K562 (cell line): ENCODE data around the gene CTPS2. TPM values are rescaled to one million over a fixed set of nuclear protein-coding genes. Genes with fewer than 3 reads are reported as not detected.
A peak's percentile ranks its signal among the peaks of the same experiment; 100 is the strongest.

Source experiments
- BRD9 ChIP-seq: fragments of 450-650 bp; IDR thresholded peaks from 2 replicates; pipeline ENCODE4 v1.6.1; 2018; ENCODE audit warnings: low read depth; ENCODE audit not compliant: partially characterized antibody
- CCNT2 ChIP-seq: IDR thresholded peaks from 2 replicates; pipeline ENCODE4 v1.6.1; 2011; ENCODE audit warnings: borderline replicate concordance, low read depth, mild to moderate bottlenecking, moderate library complexity, mixed read lengths, low read length; ENCODE audit not compliant: insufficient read length; ENCODE audit errors: extremely low read depth
- CSDE1 ChIP-seq, 2 experiments: fragments of 450-650 bp; IDR thresholded peaks; 2 replicates each; pipeline ENCODE4 v1.6.1; 2016; ENCODE audit warnings: mild to moderate bottlenecking in 1 of 2
- FOSL1 ChIP-seq: fragments of 200-800 bp; sonication (Bioruptor generic); conservative IDR thresholded peaks from 2 replicates; pipeline ENCODE4 v1.6.1; 2016; ENCODE audit warnings: missing genetic modification characterization, missing compliant biosample characterization
- GATAD2A ChIP-seq: fragments of 450-650 bp; IDR thresholded peaks from 2 replicates; pipeline ENCODE4 v1.6.1; 2017
- ID3 ChIP-seq, 2 experiments: fragments of 250-450 bp in 1 of 2; fragments of 450-650 bp in 1 of 2; sonication (Bioruptor Pico) in 1 of 2; IDR thresholded peaks; 2 replicates each; pipeline versions ENCODE4 v1.6.1 to v1.8.0; 2016 to 2021; ENCODE audit warnings: mild to moderate bottlenecking in 2 of 2, moderate library complexity in 2 of 2, missing compliant biosample characterization in 1 of 2, missing genetic modification characterization in 1 of 2
- MAFG ChIP-seq: fragments of 450-650 bp; conservative IDR thresholded peaks from 2 replicates; pipeline ENCODE4 v1.6.1; 2016; ENCODE audit warnings: missing genetic modification characterization, missing compliant biosample characterization
- MBD1 ChIP-seq: fragments of 250-450 bp; sonication (Bioruptor Pico); IDR thresholded peaks from 2 replicates; pipeline ENCODE4 v1.8.0; 2022; ENCODE audit warnings: inconsistent platforms
- NFIC ChIP-seq: fragments of 450-650 bp; IDR thresholded peaks from 2 replicates; pipeline ENCODE4 v1.6.1; 2017; ENCODE audit warnings: mild to moderate bottlenecking, inconsistent platforms
- NONO ChIP-seq, 2 experiments: fragments of 200-400 bp in 1 of 2; fragments of 450-650 bp in 1 of 2; formaldehyde crosslinking in 1 of 2; IDR thresholded peaks; 2 replicates each; pipeline ENCODE4 v1.6.1; 2017; ENCODE audit warnings: low read depth in 2 of 2, mild to moderate bottlenecking in 2 of 2, moderate library complexity in 2 of 2, low read length in 1 of 2
- PBX2 ChIP-seq, 2 experiments: IDR thresholded peaks in 1 of 2; conservative IDR thresholded peaks in 1 of 2; 2 replicates each; pipeline ENCODE4 v1.6.1; 2016; ENCODE audit warnings: low read depth in 2 of 2, mild to moderate bottlenecking in 1 of 2, missing compliant biosample characterization in 1 of 2, missing genetic modification characterization in 1 of 2, moderate library complexity in 1 of 2
- PCBP1 ChIP-seq: fragments of 200-400 bp; formaldehyde crosslinking; IDR thresholded peaks from 2 replicates; pipeline ENCODE4 v1.6.1; 2018; ENCODE audit warnings: mild to moderate bottlenecking, low read depth, low read length; ENCODE audit not compliant: poor library complexity, severe bottlenecking
- POLR2G ChIP-seq: fragments of 200-400 bp; formaldehyde crosslinking; IDR thresholded peaks from 2 replicates; pipeline ENCODE4 v1.6.1; 2017; ENCODE audit warnings: low read depth, mild to moderate bottlenecking, antibody characterized with exemption, low read length, moderate library complexity
- RBM25 ChIP-seq: fragments of 200-400 bp; formaldehyde crosslinking; IDR thresholded peaks from 2 replicates; pipeline ENCODE4 v1.6.1; 2018; ENCODE audit warnings: low read length, low read depth, moderate library complexity; ENCODE audit not compliant: severe bottlenecking
- TRIM28 ChIP-seq: fragments of 450-650 bp; IDR thresholded peaks from 2 replicates; pipeline ENCODE4 v1.6.1; 2017
- ZNF184 ChIP-seq: sonication (generic); formaldehyde crosslinking; IDR thresholded peaks from 2 replicates; pipeline ENCODE4 v1.5.0; 2020; ENCODE audit warnings: missing genetic modification reagents
- ZNF717 ChIP-seq: fragments of 250-450 bp; sonication (Bioruptor Pico); IDR thresholded peaks from 2 replicates; pipeline ENCODE4 v1.5.0; 2021
- polyA plus RNA-seq, 8 experiments: library from polyadenylated mRNA; depleted of rRNA in 4 of 8; stranded (reverse) in 5 of 8; unstranded in 3 of 8; fragments of >200 nt; fragmentation: Nextera tagmentation in 2 of 8; fragmentation: Illumina TruSeq in 1 of 8; extraction: Ambion mirVana in 2 of 8; extraction: Trizol in 1 of 8; gene quantifications; 2 replicates each; pipeline versions ENCODE4 v1.2.1 to v1.2.3, GENCODE V29; 2011 to 2014; ENCODE audit warnings: inconsistent platforms in 1 of 8, missing spikeins in 1 of 8
- total RNA-seq, 7 experiments: library from RNA; depleted of rRNA in 6 of 7; stranded (reverse); fragments of >200 nt in 6 of 7; fragmentation: Illumina TruSeq in 2 of 7; extraction: Trizol in 2 of 7; gene quantifications; 2 replicates each; pipeline versions ENCODE4 v1.2.1 to v1.2.3, GENCODE V29; 2011 to 2021; ENCODE audit warnings: low replicate concordance in 1 of 7
- TF ChIP-seq, protein P1 (sequence below): fragments of 250-450 bp; sonication (Bioruptor Pico); IDR thresholded peaks from 2 replicates; pipeline ENCODE4 v1.5.0; 2021
- TF ChIP-seq, protein P2 (sequence below): fragments of 450-650 bp; formaldehyde crosslinking; IDR thresholded peaks from 2 replicates; pipeline ENCODE4 v1.4.0; 2020; ENCODE audit warnings: mild to moderate bottlenecking, moderate library complexity

The CTPS2 gene
- total and polyA plus RNA-seq, 9 of the 15 experiments (the other 6 are each of a cell fraction or from before 2014, with no cell fraction given) = 5.4 to 19.5 (median 14.1) TPM

- TF ChIP-seq, protein P1, sequence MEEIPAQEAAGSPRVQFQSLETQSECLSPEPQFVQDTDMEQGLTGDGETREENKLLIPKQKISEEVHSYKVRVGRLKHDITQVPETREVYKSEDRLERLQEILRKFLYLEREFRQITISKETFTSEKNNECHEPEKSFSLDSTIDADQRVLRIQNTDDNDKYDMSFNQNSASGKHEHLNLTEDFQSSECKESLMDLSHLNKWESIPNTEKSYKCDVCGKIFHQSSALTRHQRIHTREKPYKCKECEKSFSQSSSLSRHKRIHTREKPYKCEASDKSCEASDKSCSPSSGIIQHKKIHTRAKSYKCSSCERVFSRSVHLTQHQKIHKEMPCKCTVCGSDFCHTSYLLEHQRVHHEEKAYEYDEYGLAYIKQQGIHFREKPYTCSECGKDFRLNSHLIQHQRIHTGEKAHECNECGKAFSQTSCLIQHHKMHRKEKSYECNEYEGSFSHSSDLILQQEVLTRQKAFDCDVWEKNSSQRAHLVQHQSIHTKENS (CRISPR knock-in tag) = no peak
- peak; percentile 32 for TF ChIP-seq CCNT2
- TF ChIP-seq MBD1 = no peak
- TF ChIP-seq NFIC = peak; percentile 27
- no peak for TF ChIP-seq ID3 (CRISPR knock-in tag; IDR thresholded peaks at IDR 0.05)
- TF ChIP-seq ID3 (tag; IDR thresholded peaks at IDR 0.05) = no peak
- no peak for TF ChIP-seq BRD9
- TF ChIP-seq PBX2 (CRISPR knock-in tag; IDR thresholded peaks at IDR 0.05; ENCODE audit: low read depth) = no peak
- no peak for TF ChIP-seq PBX2 (tag; conservative IDR thresholded peaks at IDR 0.05; ENCODE audit: low read depth)
- peak; percentile 66 for TF ChIP-seq PCBP1
- no peak for TF ChIP-seq GATAD2A
- no peak for TF ChIP-seq ZNF184 (CRISPR knock-in tag)
- peak; percentile 100 for TF ChIP-seq POLR2G
- no peak for TF ChIP-seq ZNF717 (CRISPR knock-in tag)
- no peak for TF ChIP-seq RBM25
- TF ChIP-seq CSDE1 (IDR thresholded peaks at IDR 0.05) = peak in 1 of 2 experiments; percentile 60; a peak in 1 of 4 replicates
- TF ChIP-seq, protein P2, sequence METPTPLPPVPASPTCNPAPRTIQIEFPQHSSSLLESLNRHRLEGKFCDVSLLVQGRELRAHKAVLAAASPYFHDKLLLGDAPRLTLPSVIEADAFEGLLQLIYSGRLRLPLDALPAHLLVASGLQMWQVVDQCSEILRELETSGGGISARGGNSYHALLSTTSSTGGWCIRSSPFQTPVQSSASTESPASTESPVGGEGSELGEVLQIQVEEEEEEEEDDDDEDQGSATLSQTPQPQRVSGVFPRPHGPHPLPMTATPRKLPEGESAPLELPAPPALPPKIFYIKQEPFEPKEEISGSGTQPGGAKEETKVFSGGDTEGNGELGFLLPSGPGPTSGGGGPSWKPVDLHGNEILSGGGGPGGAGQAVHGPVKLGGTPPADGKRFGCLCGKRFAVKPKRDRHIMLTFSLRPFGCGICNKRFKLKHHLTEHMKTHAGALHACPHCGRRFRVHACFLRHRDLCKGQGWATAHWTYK = peak; percentile 16; the same call in 1 of the 2 replicates
- peak; percentile 46; the same call in 1 of the 2 replicates for TF ChIP-seq FOSL1 (tag)
- TF ChIP-seq TRIM28 = no peak
- TF ChIP-seq MAFG (tag) = no peak
- peak in 1 of 2 experiments; percentile 43; a peak in 1 of 4 replicates for TF ChIP-seq NONO (IDR thresholded peaks at IDR 0.05; ENCODE audit: low read depth in 2 of 2, low read length in 1 of 2)
Measured at GRCh38 chrX:16719334-16720084, 7.0 kb upstream of the CTPS2 start, which contains the start of gene SYAP1 (continued).
